OCI-LY1 (cell line): ENCODE results near the gene ADAM12.

Experiments used
- CTCF ChIP-seq: fragments of 200-600 bp; sonication (generic), shearing (Covaris generic); IDR thresholded peaks from 2 replicates; pipeline ENCODE4 v1.5.1; 2017; ENCODE audit warnings: mild to moderate bottlenecking, antibody characterized with exemption, low read length, moderate library complexity, mixed read lengths
- EZH2 ChIP-seq: fragments of 200-600 bp; sonication (generic), shearing (Covaris generic); IDR thresholded peaks from 2 replicates; pipeline ENCODE4 v1.8.0; 2017; ENCODE audit warnings: borderline replicate concordance, mixed run types, mild to moderate bottlenecking, antibody characterized with exemption, low read length, moderate library complexity, mixed read lengths

- TF ChIP-seq CTCF (no peak), EZH2 (no peak)
Measured at GRCh38 chr10:126042354-126042753, 345.9 kb downstream of the ADAM12 start.
